GM19193 (cell line): ENCODE data around the gene CDH23.
A peak's percentile ranks its signal among the peaks of the same experiment; 100 is the strongest.

Experiments used
- POLR2A ChIP-seq: IDR thresholded peaks from 4 replicates; pipeline ENCODE4 v1.6.1; 2011; ENCODE audit not compliant: insufficient read depth, insufficient read length; ENCODE audit errors: extremely low read depth

CDH23 gene

DNA sequence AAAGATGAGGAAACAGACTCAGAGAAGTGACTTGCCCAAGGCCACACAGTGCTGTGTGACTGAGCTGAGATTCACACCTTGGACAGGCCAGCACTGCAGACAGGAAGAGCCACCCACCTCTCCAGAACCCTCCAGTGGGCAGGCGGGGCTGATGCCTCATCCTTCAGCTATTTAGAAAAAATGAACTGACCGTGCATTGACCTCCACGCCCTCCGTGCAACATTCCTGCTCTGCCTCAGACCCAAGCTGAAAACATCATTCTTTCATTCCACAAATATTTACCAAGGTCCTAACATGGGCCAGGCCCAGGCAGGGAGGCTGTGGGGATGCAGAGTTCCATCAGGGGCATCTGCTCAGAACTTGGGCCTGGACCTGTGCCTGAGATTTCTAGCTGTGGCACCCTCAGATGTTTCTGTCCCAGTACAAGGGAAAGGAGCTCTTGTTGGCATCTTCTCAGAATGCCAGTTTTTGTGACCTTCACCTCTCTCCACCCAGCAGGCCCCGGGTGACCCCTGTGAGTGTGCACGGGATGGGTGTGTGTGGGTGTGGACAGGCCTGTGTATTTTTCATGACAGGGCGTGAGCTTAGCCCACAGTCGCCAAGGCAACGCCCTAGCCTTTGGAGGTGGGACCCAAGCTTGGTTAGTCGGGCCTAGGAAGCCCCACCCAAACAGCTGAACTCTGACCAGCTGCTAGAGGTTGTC, 370.1 kb downstream of the CDH23 start:
- no peak for TF ChIP-seq POLR2A

DNA sequence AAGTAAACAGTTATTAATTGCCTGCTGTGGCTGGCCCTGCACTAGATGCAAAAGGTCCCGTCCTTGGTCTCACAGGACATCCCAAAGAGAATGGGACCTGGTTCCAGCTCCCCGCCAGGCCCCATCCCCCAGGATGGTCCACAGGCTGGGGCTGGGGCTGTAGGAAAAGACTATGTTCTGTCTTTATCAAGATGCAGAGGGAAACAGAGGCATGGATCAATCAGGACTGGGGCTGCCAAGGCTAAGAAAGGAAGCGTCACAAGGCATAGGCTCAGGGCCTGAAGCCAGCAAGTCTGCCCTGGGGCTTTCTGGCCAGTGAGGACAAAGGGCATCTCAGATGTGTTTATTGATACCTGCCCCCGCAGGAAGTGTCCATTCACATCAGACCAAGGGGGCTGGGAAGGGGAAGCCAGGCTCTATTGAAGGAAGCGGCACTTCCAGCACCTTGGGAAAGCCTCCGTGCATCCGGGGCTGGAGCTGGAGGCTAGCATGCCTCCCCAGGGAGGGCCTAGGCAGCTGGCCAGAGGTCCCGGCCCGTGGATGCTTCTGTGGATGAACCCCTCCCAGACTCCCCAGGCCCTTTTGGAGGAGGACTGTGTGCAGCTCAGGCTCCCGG, 370.8 kb downstream of the CDH23 start:
- no peak for TF ChIP-seq POLR2A

DNA sequence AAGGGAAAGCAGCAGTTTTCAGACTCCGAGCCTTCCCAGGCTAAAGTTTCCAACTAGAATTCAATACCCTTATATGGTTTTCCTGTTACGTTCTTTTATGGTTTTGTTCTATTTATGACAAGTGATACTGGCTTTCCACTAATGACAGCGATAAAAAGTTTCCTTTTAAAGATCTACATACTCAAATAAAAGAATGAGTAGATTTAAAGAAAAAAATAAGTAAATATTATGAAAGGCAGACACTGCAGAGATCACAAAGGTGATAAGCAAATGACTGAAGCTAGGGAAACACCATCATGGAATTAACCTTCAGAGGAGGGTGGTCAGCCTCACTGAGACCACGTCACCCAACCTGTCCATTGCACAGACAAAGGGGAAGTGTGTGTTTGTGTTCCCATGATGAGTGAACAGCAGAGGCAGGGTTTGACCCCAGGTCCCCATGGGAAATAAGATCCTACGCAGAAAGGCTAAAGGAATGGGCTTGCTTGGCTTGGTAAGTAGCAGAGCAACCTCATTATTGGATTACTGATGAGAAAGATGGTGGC, 372.6 kb downstream of the CDH23 start:
- no peak for TF ChIP-seq POLR2A

DNA sequence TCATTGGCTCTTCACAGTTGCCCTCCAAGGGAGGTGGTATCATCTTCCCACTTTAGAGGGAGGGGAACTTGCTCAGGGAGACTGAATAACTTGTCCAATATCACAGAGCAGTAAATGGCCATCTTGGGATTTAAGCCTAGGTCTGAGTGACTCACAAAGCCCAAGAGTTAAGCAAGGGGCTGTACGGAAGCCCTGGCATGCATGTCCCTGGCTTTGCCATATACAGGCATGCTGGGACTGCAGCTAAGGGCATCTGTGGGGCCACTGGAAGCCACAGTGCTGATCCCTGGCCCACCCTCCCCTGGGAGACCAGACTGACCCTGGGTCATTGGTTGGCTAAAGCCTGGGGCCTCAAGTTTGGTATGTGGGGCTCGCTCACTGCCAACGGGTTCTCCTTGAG, 373.5 kb downstream of the CDH23 start:
- TF ChIP-seq POLR2A, result no peak

- no peak for TF ChIP-seq POLR2A
Measured at GRCh38 chr10:71770789-71771188, 374.1 kb downstream of the CDH23 start.

GRCh38 chr10:71771204-71771603, 374.5 kb downstream of the CDH23 start:
- no peak for TF ChIP-seq POLR2A

- TF ChIP-seq POLR2A, result no peak
Measured at GRCh38 chr10:71771821-71772617, 375.3 kb downstream of the CDH23 start.

DNA sequence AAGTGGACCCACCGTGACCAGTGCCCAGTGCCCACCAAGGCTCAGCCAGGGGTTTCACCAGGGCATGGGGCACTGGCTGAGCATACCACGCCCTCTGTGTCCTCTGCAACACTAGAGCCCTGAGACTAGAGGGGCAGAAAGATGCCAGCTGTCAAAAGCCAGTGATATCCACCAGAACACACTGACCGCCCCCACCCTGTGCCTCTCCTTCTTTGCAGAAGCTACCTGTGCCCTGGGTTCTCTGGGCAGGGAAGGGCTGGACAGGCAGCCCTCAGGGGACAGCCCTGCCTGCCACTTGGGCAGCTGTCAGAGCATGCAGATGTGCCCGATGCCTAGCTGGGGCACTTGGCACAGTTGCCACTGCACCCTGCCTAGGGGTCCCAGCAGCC, 376.1 kb downstream of the CDH23 start:
- TF ChIP-seq POLR2A, result no peak

- TF ChIP-seq POLR2A, result peak; percentile 79
Measured at GRCh38 chr10:71773221-71773971, 376.7 kb downstream of the CDH23 start, which contains the start of gene VSIR. TSS of gene VSIR (minus strand) at chr10:71773520. CDS start at chr10:71773439, 81 bp downstream.

DNA sequence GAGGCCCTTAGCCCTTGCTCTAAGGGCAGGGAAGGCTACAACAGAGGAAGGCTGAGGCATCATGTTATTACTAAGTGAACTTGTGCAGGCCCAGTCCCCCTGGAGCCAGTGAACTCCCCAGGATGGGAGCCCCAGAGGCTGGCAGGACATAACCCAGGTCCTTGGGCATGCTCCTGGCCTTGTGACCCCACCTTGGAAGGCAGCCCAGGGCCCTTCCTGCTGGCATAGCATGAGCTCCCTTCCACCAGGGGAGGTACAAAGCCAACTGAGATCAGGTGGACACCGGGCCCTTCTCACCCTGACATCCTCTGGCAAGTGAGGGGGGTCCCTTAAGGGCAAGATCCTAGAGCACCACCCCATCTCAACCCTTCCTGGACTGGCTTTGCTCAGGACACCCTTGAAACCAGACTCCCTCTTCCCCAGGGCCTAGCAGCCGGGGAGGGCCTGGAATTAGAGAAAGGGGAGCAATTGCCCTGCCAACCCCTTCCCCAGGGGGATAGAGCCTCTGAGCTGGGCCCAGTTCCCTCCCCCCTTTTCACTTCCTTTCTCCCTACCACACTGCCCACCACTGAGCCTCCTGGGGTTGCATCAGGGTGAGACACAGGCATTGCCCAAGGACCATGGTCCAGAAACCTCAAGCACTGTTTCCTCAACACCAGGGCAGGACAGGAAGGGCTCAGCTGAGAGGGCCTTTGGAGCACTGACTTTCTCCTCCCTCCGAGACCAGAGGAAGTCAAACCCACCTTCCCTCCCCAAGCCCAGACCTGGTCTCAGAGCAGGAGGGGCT, 378.4 kb downstream of the CDH23 start:
- TF ChIP-seq POLR2A, result no peak

GRCh38 chr10:71776481-71776925, 379.8 kb downstream of the CDH23 start:
- TF ChIP-seq POLR2A, result no peak

DNA sequence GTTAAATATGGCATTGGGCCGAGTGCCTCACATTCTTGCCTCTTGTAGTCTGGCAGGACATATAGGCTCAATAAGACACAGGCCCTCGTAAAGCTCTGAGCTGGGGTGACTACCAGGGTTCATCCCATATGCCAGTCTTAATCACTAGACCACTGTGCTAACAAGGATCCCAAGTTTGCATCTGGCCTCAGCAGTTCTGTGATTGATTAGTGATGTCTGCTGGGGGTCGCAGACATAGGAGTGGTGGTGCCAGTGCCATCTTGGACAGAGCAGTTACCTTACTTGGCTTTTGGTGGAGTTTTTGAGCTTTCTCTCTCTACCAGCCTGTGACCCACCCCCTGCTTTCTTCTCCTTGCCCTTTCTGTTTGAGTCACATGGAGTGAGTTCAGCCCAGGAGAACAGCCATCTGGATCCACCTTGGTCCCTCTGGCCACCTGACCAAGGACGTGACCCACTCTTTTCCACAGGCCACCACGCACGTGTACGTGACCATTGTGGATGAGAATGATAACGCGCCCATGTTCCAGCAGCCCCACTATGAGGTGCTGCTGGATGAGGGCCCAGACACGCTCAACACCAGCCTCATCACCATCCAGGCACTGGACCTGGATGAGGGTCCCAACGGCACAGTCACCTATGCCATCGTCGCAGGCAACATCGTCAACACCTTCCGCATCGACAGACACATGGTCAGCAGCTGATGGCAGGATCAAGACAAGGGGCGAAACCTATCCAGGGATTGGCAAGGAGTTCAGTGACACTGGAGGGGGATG, 380.7 kb downstream of the CDH23 start:
- TF ChIP-seq POLR2A, result no peak
